Measurements from ENCODE around the gene STXBP4.

Gene STXBP4

GRCh38 chr17:54969658-54970572 is 1.4 kb downstream of the STXBP4 start:
- no peak for DNase-seq (ENCODE audit: low read depth)

- no peak for DNase-seq (ENCODE audit: low read depth)
Observed at GRCh38 chr17:54971147-54971546, 2.6 kb downstream of the STXBP4 start.

GRCh38 chr17:54971901-54972300 is 3.3 kb downstream of the STXBP4 start:
- DNase-seq (ENCODE audit: low read depth), result no peak

DNA sequence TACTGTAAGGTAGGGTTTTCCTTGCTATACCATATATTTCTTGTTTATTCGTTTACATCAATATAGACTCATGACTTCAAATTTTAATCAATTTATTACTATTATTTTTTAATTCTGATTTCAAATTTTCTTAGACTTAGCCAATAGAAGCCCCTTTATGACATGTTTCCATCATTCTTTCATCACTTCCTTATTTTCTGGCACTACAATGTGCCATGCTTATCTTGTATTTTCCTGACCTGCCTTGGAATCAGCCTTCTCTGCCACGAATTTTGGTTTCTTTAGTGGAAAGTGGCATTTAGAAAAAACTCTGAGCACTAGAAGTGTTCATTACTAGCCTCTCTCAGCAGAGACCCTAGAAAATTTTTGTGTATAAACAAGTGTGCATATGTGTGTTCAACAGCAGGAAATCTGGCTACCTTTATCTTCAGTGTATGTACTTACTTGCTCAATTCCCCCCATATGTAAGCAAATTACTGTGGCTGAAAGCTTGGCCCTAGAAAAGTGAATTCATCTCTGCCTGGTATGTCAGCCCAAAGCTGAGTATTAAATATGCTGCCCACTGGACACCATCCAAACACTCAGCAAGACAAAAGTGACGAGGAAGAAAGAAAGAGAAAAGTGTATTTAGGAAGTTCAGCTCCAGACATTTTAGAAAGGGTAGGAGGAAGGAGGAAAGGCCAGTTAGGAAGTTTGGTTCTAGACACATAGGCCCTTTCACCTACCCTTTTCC is 4.0 kb downstream of the STXBP4 start:
- DNase-seq (ENCODE audit: low read depth), result no peak

DNA sequence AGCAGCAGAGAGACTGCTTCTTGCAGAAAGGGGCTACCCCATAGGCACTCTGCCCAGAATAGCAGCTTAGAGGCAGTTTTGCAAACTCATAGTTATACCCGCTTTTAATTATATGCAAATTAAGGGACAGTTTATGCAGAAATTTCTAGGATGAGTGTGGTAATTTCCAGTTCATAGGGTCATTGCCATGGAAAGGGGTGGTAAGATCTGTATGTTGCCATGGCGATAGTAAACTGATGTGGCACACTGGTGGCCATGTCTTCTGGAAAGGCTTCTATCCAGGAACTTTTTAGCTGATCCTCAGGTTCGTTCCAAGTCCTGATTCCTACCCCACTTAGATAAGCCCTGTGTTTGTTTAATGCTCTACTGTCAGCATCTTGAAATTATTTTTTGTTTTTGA is 6.2 kb downstream of the STXBP4 start:
- DNase-seq (ENCODE audit: low read depth), result no peak

DNA sequence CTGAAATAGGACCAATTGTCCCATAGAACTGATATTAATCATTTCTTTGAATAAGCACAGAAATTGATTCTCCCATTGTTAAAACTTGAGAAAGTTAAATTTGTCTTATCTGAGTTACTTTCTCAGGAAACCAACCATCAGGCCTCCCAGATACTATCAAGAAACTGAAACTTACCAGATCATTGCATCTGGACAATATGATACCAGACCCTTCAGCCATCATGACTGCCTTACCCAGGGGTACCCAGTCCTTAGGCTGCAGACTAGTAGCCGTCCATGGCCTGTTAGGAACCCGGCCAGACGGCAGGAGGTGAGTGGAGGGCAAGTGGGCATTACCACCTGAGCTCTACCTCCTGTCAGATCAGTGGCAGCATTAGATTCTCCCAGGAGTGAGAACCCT is 7.8 kb downstream of the STXBP4 start:
- no peak for DNase-seq (ENCODE audit: low read depth)

GRCh38 chr17:54977744-54978143 is 9.2 kb downstream of the STXBP4 start:
- no peak for DNase-seq (ENCODE audit: low read depth)

- no peak for DNase-seq (ENCODE audit: low read depth)
Observed at GRCh38 chr17:54979657-54980056, 11.1 kb downstream of the STXBP4 start.

DNA sequence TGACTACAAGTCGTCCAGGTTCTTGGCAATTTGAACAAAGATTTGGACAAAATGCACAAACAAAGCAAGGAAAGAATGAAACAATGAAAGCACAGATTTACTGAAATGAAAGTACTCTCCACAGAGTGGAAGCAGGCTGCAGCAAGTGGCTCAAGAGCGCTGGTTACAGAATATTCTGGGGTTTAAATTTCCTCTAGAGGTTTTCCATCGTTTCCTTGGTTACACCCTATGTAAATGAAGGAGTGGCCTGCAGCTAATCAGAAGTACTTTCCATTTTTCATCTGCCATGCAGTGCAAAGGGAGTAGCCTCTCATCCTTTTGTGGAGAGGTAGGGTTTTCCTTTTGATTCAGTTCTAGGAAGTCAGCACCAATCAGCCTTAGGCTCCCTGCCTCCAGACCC is 11.8 kb downstream of the STXBP4 start:
- no peak for DNase-seq (ENCODE audit: low read depth)

- DNase-seq (ENCODE audit: low read depth), result peak; percentile 92
Observed at GRCh38 chr17:54982399-54982798, 13.8 kb downstream of the STXBP4 start.

- DNase-seq (ENCODE audit: low read depth), result no peak
Observed at GRCh38 chr17:54983260-54983659, 14.7 kb downstream of the STXBP4 start.

GRCh38 chr17:54985476-54985875 is 16.9 kb downstream of the STXBP4 start:
- DNase-seq (ENCODE audit: low read depth), result peak; percentile 57

DNA sequence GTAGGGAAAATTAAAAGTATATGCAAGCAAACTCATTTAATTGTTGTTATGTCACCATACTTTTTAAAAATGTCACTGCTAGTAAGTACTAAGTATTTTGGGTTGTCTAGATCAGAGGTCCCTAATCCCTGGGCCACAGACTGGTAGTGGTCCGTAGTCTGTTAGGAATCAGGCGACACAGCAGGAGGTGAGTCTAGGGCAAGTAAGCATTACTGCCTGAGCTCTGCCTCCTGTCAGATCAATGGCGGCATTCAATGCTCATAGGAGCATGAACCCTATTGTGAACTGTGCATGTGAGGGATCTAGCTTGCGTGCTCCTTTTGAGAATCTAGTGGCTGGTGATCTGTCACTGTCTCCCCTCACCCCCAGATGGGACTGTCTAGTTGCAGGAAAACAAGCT is 21.6 kb downstream of the STXBP4 start:
- DNase-seq (ENCODE audit: low read depth), result no peak

GRCh38 chr17:54991567-54991966 is 23.0 kb downstream of the STXBP4 start:
- no peak for DNase-seq (ENCODE audit: low read depth)

- DNase-seq (ENCODE audit: low read depth), result peak; percentile 56
Observed at GRCh38 chr17:54992797-54993639, 24.5 kb downstream of the STXBP4 start.

DNA sequence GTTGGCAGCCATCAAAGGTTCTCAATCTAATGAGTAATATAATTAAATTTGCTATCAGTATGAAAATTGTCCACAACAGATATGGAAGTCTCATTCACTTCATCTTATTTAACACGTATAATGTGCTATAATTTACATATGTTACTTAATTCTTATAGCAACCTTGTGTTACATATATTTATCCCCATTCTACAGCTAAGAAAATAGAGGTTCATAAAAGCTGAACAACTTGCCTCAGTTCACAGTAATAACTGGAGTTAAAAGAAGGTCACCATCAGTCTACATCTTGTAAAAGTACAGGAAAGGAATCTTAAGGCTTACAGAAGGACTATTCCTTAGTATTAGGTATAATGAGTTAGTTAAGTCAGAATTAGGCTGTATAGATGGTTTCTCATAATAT is 27.9 kb downstream of the STXBP4 start:
- no peak for DNase-seq (ENCODE audit: low read depth)

GRCh38 chr17:55002458-55002857 is 33.9 kb downstream of the STXBP4 start:
- DNase-seq (ENCODE audit: low read depth), result no peak

- no peak for DNase-seq (ENCODE audit: low read depth)
Observed at GRCh38 chr17:55004484-55004883, 35.9 kb downstream of the STXBP4 start.

- DNase-seq (ENCODE audit: low read depth), result peak; percentile 31
Observed at GRCh38 chr17:55005520-55005919, 37.0 kb downstream of the STXBP4 start.

GRCh38 chr17:55023626-55024025 is 55.1 kb downstream of the STXBP4 start:
- DNase-seq (ENCODE audit: low read depth), result no peak

DNA sequence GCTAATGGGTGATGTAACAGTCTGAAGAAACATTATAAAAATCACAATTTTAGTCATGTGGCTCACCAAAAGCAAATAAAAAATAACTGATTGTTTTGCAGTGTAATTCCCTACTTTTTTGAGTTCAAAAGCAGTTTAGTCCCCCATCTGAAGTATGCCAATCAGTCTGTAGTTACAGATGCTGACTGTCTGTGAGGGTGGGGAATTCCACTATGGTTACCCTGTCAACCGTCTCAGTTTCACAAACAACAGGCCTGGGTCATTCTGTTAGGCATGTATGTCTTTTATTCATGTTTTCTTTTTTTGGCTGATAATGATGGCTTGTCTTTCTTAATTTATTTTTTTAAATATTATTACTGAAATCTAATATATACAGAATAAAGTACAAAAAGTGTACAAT is 69.3 kb downstream of the STXBP4 start:
- DNase-seq (ENCODE audit: low read depth), result no peak

DNA sequence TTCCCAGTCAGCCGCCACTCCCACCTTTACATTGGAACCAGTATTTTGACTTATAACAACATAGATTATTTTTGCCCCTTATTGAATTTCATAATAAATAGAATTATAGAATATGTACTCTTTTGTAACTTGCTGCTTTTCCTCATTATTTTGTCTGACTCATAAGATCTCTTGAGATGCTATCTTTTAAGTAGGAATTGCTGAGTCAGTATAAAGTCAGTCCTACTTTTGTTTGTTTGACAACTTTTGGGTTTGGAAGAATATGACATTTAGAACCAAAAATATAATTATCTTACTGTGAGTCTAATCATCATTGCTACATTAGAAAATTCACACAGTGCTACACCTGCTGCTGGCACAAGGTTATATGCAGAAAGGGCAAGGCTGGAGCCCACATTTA is 69.7 kb downstream of the STXBP4 start:
- DNase-seq (ENCODE audit: low read depth), result peak; percentile 25

All from amniotic epithelial cell (primary cell).